ENCODE data around the gene OIP5. TPM values are rescaled to one million over a fixed set of nuclear protein-coding genes. Genes with fewer than 3 reads are reported as not detected.
"Not testable (repeated sequence)": the region's sequence is repeated elsewhere in the genome, so short reads cannot be mapped to it uniquely, and the experiment has no call there.

Gene OIP5
- total and polyA plus RNA-seq, 5 experiments from 2014 or later, result 0.18 to 7.0 (median 2.8) TPM; not detected in 1

DNA sequence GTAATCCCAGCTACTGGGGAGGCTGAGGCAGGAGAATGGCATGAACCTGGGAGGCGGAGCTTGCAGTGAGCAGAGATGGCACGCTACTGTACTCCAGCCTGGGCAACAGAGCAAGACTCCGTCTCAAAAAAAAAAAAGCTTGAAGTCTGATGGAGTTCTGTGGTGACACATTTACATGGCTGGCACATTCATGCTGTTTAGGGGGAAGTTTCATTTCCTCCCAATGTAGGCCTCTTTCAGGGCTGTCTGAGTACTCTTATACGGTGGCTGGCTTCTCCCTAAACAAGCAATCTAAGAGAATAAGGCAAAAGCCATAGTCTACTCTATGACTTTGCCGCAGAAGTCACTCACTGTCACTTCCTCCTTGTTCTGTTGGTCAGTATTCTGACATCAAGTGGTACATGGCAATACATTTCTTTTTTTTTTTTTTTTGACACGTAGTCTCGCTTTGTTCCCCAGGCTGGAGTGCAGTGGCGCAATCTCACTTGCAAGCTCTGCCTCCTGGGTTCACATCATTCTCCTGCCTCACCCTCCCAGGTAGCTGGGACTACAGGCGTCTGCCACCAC lies 41.2 kb downstream of the OIP5 start:
- Mint-ChIP-seq H3K36me3 (peaks cover 0 to 78% (median 14%) of the 10 kb centered on the region in 3 donors), H3K27me3 (no peaks in the 10 kb centered on the region), H3K9me3 (no peaks in the 10 kb centered on the region), H3K4me1 (peaks cover 12 to 54% (median 40%) of the 10 kb centered on the region in 4 donors), H3K4me3 (no peak overlapping the region), H3K27ac (peak overlapping the region in 3 of 10 donors; percentile 46 to 65 (median 58))
- POLR2A ChIA-PET, result interaction anchor here (0.6 kb wide), 1 partner anchor 385 kb away, joined by 3 read pairs; no protein-coding TSS in a partner anchor
- ATAC-seq (peak in 1 of 2 donors; percentile 70), DNase-seq (peak in 1 of 10 donors; percentile 2)

- Mint-ChIP-seq H3K9me3 (no peaks in the 10 kb centered on the region), H3K36me3 (peaks cover 2 to 81% (median 19%) of the 10 kb centered on the region in 3 donors)
Observed at GRCh38 chr15:41289953-41290352, 42.4 kb downstream of the OIP5 start.

DNA sequence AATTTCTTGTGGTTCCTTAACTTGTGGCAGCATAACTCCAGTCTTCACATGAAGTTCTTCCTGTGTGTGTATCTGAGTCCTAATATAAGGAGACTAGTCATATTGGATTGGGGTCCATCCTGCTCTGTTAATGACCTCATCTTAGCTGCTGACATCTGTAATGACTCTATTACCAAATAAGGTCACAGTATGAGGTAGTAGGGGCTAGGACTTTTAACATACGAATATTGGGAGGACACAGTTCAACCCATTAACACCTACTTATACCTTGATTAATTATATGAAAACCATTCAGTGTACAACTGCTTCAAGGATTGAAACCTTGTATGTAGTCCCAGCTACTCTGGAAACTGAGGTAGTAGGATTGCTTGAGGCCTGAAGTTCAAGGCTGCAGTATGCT lies 43.9 kb downstream of the OIP5 start:
- POLR2A ChIA-PET, result no interaction called here
- peaks cover 0 to 2% (median 0%) of the 10 kb centered on the region in 5 donors for H3K27me3 Mint-ChIP-seq
- H3K27ac Mint-ChIP-seq, result peak overlapping the region in 4 of 10 donors; percentile 2 to 49 (median 10)
- H3K36me3 Mint-ChIP-seq, result peaks cover 7 to 73% (median 19%) of the 10 kb centered on the region in 3 donors
- DNase-seq, result no peak
- no peak for ATAC-seq
- H3K9me3 Mint-ChIP-seq, result no peaks in the 10 kb centered on the region
- peaks cover 17 to 63% (median 39%) of the 10 kb centered on the region in 4 donors for H3K4me1 Mint-ChIP-seq
- H3K4me3 Mint-ChIP-seq, result no peak overlapping the region

More at GRCh38 chr15:41289953-41290352, 42.4 kb downstream of the OIP5 start:
- no peaks in the 10 kb centered on the region for H3K27me3 Mint-ChIP-seq
- DNase-seq, result no peak
- no peak for ATAC-seq
- no peak overlapping the region for H3K4me3 Mint-ChIP-seq
- POLR2A ChIA-PET, result interaction anchor here (0.7 kb wide), 1 partner anchor 521 kb away, joined by 4 read pairs; no protein-coding TSS in a partner anchor
- no peak overlapping the region for H3K27ac Mint-ChIP-seq
- peaks cover 17 to 61% (median 43%) of the 10 kb centered on the region in 4 donors for H3K4me1 Mint-ChIP-seq

DNA sequence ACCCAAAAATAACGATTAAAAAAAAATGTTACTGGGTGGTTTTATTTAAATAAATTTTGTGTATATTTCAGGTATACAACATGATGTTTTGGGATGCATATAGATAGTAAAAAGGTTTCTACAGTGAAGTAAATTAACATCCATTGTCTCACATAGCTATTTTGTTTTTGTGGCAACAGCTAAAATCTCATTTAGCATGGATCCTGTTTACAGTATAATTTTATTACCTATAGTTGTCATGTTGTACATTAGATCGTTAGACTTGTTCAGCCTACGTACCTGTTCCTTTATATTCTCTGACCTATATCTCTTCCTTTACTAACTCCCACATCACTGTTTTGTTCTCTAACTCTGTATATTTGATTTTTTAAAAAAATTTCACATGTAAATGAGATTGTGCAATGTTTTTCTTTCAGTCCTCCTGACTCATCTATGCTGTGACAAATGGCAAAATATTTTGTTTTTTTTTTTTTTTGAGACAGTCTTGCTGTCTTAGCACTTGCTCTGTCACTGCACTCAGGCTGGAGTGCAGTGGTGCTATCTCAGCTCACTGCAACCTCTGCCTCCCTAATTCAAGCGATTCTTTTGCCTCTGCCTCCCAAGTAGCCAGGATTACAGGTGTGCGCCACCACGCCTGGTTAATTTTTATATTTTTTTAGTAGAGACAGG lies 45.6 kb downstream of the OIP5 start:
- no peak for DNase-seq
- peaks cover 17 to 67% (median 47%) of the 10 kb centered on the region in 4 donors for H3K4me1 Mint-ChIP-seq
- H3K27me3 Mint-ChIP-seq, result peaks cover 0 to 2% (median 0%) of the 10 kb centered on the region in 5 donors
- H3K27ac Mint-ChIP-seq, result peak overlapping the region in 3 of 10 donors; percentile 18 to 70 (median 48)
- peaks cover 7 to 60% (median 19%) of the 10 kb centered on the region in 3 donors for H3K36me3 Mint-ChIP-seq
- POLR2A ChIA-PET, result no interaction called here
- peak overlapping the region in 5 of 10 donors; percentile 14 to 40 (median 20) for H3K4me3 Mint-ChIP-seq
- no peaks in the 10 kb centered on the region for H3K9me3 Mint-ChIP-seq
- ATAC-seq, result no peak

- Mint-ChIP-seq H3K9me3 (no peaks in the 10 kb centered on the region), H3K36me3 (peaks cover 7 to 46% (median 19%) of the 10 kb centered on the region in 3 donors), H3K4me1 (peaks cover 17 to 52% (median 45%) of the 10 kb centered on the region in 4 donors), H3K27me3 (peaks cover 0 to 2% (median 0%) of the 10 kb centered on the region in 5 donors), H3K4me3 (peak overlapping the region; percentile 89 to 99 (median 95)), H3K27ac (peak overlapping the region; percentile 93 to 99 (median 98))
- ATAC-seq (no peak), DNase-seq (no peak)
- POLR2A ChIA-PET, result interaction anchor here (1.4 kb wide), 1 partner anchor 116 kb away, joined by 3 read pairs; no protein-coding TSS in a partner anchor
Observed at GRCh38 chr15:41285285-41285684, 47.1 kb downstream of the OIP5 start.

DNA sequence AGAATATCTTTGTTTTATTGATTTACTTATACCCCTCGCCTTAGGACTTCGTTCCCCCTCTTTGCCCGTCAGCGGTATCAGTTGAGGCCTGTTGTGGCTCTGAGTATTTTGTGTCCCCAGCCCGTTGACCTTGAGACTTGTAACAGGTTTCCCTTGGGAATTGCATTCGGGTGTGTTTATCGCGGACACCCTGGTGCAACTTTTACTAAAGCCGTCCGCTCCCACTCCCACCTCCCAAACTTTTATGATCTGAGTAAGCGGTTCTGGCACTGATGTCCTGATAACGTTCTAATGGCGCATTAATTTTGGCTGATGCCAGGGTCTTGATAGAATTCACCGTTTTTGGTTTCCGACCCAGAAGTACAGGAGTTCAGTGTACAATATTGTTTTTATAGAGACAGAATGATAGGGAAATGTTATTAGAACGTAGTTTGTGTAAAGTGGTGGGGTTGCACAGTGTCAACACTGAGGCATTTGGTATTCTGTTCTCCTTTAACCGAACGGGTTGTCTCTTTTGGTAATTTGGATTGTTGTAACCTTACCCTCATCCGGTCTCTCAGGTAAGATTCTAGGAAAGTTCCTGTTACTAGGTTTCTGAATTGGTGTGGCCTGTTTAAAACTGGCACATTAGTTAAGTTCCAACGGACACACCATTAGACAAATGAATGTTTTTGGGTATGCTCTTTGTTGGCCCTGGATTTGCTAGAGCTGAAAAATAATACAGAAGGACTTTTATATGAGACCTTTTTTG lies 47.8 kb downstream of the OIP5 start:
- peak overlapping the region; percentile 93 to 99 (median 98) for H3K27ac Mint-ChIP-seq
- POLR2A ChIA-PET, result interaction anchor here (0.5 to 1.5 kb wide), 8 partner anchors 46 to 390 kb away, joined by 3 to 9 read pairs (median 4); partner anchors contain the start of genes CHP1, EXD1, INO80 and NUSAP1
- DNase-seq, result peak in 3 of 10 donors; percentile 19 to 22 (median 20)
- H3K27me3 Mint-ChIP-seq, result peaks cover 0 to 2% (median 0%) of the 10 kb centered on the region in 5 donors
- H3K9me3 Mint-ChIP-seq, result no peaks in the 10 kb centered on the region
- H3K36me3 Mint-ChIP-seq, result peaks cover 7 to 49% (median 19%) of the 10 kb centered on the region in 3 donors
- no peak for ATAC-seq
- peak overlapping the region; percentile 89 to 99 (median 95) for H3K4me3 Mint-ChIP-seq
- peaks cover 17 to 52% (median 45%) of the 10 kb centered on the region in 4 donors for H3K4me1 Mint-ChIP-seq

- H3K4me1 Mint-ChIP-seq, result peaks cover 17 to 51% (median 42%) of the 10 kb centered on the region in 4 donors
- POLR2A ChIA-PET, result interaction anchor here (1.0 to 1.5 kb wide), 7 partner anchors 47 to 389 kb away, joined by 3 to 9 read pairs (median 4); partner anchors contain the start of genes CHP1, EXD1, INO80 and NUSAP1
- peak; percentile 97 for ATAC-seq
- peak overlapping the region; percentile 93 to 99 (median 98) for H3K27ac Mint-ChIP-seq
- peaks cover 7 to 51% (median 19%) of the 10 kb centered on the region in 3 donors for H3K36me3 Mint-ChIP-seq
- peaks cover 0 to 2% (median 0%) of the 10 kb centered on the region in 5 donors for H3K27me3 Mint-ChIP-seq
- H3K9me3 Mint-ChIP-seq, result no peaks in the 10 kb centered on the region
- peak overlapping the region; percentile 89 to 99 (median 95) for H3K4me3 Mint-ChIP-seq
- peak; percentile 94 to 99 (median 97) for DNase-seq
Observed at GRCh38 chr15:41283653-41284426, 48.6 kb downstream of the OIP5 start.

GRCh38 chr15:41282980-41283652 lies 49.3 kb downstream of the OIP5 start:
- POLR2A ChIA-PET, result interaction anchor here (1.0 to 1.5 kb wide), 7 partner anchors 48 to 388 kb away, joined by 3 to 9 read pairs (median 4); partner anchors contain the start of genes CHP1, EXD1, INO80 and NUSAP1
- peaks cover 7 to 46% (median 18%) of the 10 kb centered on the region in 3 donors for H3K36me3 Mint-ChIP-seq

GRCh38 chr15:41282436-41282835 lies 50.0 kb downstream of the OIP5 start:
- DNase-seq, POLR2A ChIA-PET, H3K9me3 Mint-ChIP-seq, H3K27me3 Mint-ChIP-seq, ATAC-seq: not testable (repeated sequence)
- H3K4me3 Mint-ChIP-seq, result peak overlapping the region; percentile 33 to 99 (median 94)
- peaks cover 14 to 40% (median 32%) of the 10 kb centered on the region in 4 donors for H3K4me1 Mint-ChIP-seq
- H3K36me3 Mint-ChIP-seq, result peaks cover 7 to 40% (median 12%) of the 10 kb centered on the region in 3 donors
- peak overlapping the region; percentile 93 to 99 (median 98) for H3K27ac Mint-ChIP-seq

More at GRCh38 chr15:41282980-41283652, 49.3 kb downstream of the OIP5 start:
- Mint-ChIP-seq H3K4me1 (peaks cover 14 to 44% (median 36%) of the 10 kb centered on the region in 4 donors), H3K27ac (peak overlapping the region; percentile 93 to 99 (median 98)), H3K4me3 (peak overlapping the region; percentile 89 to 99 (median 95))
- DNase-seq, result peak in 1 of 10 donors; percentile 5
- not testable (repeated sequence) for H3K27me3 Mint-ChIP-seq, H3K9me3 Mint-ChIP-seq, ATAC-seq

DNA sequence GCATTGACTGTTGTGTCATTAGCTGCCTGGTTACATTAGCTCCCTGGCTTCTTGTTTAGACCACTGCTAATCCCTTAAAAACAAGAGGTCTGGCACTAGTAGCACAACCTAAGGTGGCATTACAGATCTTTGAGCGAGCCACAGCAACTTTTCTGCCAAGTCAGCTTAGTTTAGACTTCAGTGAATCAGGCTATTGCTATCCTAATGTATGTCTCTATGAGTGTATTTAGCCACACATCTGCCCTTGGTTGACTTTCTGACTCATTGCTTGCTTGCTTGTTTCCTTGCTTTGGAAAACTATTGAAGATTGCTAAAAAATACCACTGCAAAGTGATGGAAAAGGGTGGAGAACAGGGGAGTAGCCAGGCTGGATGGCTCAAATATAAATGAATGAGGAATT lies 51.2 kb downstream of the OIP5 start:
- Mint-ChIP-seq H3K9me3 (no peaks in the 10 kb centered on the region), H3K4me1 (peaks cover 12 to 31% (median 25%) of the 10 kb centered on the region in 4 donors), H3K36me3 (peaks cover 6 to 32% (median 7%) of the 10 kb centered on the region in 3 donors), H3K27me3 (peaks cover 0 to 2% (median 0%) of the 10 kb centered on the region in 5 donors), H3K4me3 (peak overlapping the region in 1 of 10 donors; percentile 13), H3K27ac (peak overlapping the region in 2 of 10 donors; percentile 61 to 85)
- DNase-seq (no peak), ATAC-seq (no peak)
- POLR2A ChIA-PET, result interaction anchor here (0.6 kb wide), 1 partner anchor 8 kb away, joined by 4 read pairs; no protein-coding TSS in a partner anchor

Data from naive thymus-derived CD8-positive, alpha-beta T cell (primary cell).